Adipose tissue (tissue), 3 donors: ENCODE measurements around the gene GCNT2. TPM values are rescaled to one million over a fixed set of nuclear protein-coding genes. Genes with fewer than 3 reads are reported as not detected.
"Not testable (repeated sequence)": the region's sequence is repeated elsewhere in the genome, so short reads cannot be mapped to it uniquely, and the experiment has no call there.

Source experiments
- H3K27ac ChIP-seq: one replicate; pipeline ENCODE4 v1.5.1; 2013; ENCODE audit warnings: low read depth, low read length
- WGBS, 3 donors: extraction: QIAGEN DNeasy Blood & Tissue Kit; methylation state at CpG; one replicate each; pipeline ENCODE4 v1.1.7; 2013; 5-methylcytosine and 5-hydroxymethylcytosine counted together
- polyA plus RNA-seq, 3 donors: library from polyadenylated mRNA; stranded (reverse); fragments of 200-250 nt; gene quantifications; one replicate each; pipeline ENCODE4 v1.2.3, GENCODE V29; 2013
- donor health status: healthy with polysubstance abuse.
- donor health status: Bipolar disorder and iron deficiency.
- donor health status: healthy.

Gene GCNT2
- polyA plus RNA-seq, 3 donors: 0.34 to 1.9 (median 0.86) TPM

- WGBS, 3 donors: 91 to 93% (median 92%) methylated on average over 7 of the region's 7 CpGs
- no peak overlapping the region for H3K27ac ChIP-seq
Measured at GRCh38 chr6:10588562-10589428, 67.6 kb downstream of the GCNT2 start.

GRCh38 chr6:10589429-10589727, 68.2 kb downstream of the GCNT2 start:
- 57 to 80% (median 69%) methylated on average over 2 of the region's 2 CpGs for WGBS, 3 donors
- H3K27ac ChIP-seq: no peak overlapping the region

- H3K27ac ChIP-seq: no peak overlapping the region
- WGBS, 3 donors: 96 to 99% (median 97%) methylated on average over 3 of the region's 3 CpGs
Measured at GRCh38 chr6:10589983-10590382, 68.8 kb downstream of the GCNT2 start.

GRCh38 chr6:10591422-10592160, 70.4 kb downstream of the GCNT2 start:
- WGBS, 3 donors: 74 to 86% (median 78%) methylated on average over 14 of the region's 14 CpGs
- H3K27ac ChIP-seq: no peak overlapping the region

GRCh38 chr6:10595731-10596664, 74.8 kb downstream of the GCNT2 start:
- WGBS, 3 donors: 77 to 90% (median 77%) methylated on average over 11 of the region's 11 CpGs
- H3K27ac ChIP-seq: no peak overlapping the region

GRCh38 chr6:10597499-10598001, 76.4 kb downstream of the GCNT2 start:
- 87 to 91% (median 87%) methylated on average over 5 of the region's 5 CpGs for WGBS, 3 donors
- no peak overlapping the region for H3K27ac ChIP-seq

GRCh38 chr6:10598084-10598960, 77.2 kb downstream of the GCNT2 start:
- 50 to 62% (median 56%) methylated on average over 11 of the region's 11 CpGs for WGBS, 3 donors

GRCh38 chr6:10599046-10599445, 77.9 kb downstream of the GCNT2 start:
- WGBS, 3 donors: 42 to 94% (median 93%) methylated on average over 7 of the region's 7 CpGs
- H3K27ac ChIP-seq: no peak overlapping the region

More at GRCh38 chr6:10598084-10598960, 77.2 kb downstream of the GCNT2 start:
- no peak overlapping the region for H3K27ac ChIP-seq

GRCh38 chr6:10600681-10601080, 79.5 kb downstream of the GCNT2 start:
- 75 to 88% (median 86%) methylated on average over 5 of the region's 5 CpGs for WGBS, 3 donors
- H3K27ac ChIP-seq: not testable (repeated sequence)

- 69 to 85% (median 75%) methylated on average over 6 of the region's 6 CpGs for WGBS, 3 donors
- H3K27ac ChIP-seq: no peak overlapping the region
Measured at GRCh38 chr6:10603219-10603618, 82.1 kb downstream of the GCNT2 start.

- 88 to 100% (median 92%) methylated on average over 1 of the region's 1 CpG for WGBS, 3 donors
- H3K27ac ChIP-seq: no peak overlapping the region
Measured at GRCh38 chr6:10609038-10609437, 87.9 kb downstream of the GCNT2 start.

GRCh38 chr6:10610289-10610688, 89.1 kb downstream of the GCNT2 start:
- no peak overlapping the region for H3K27ac ChIP-seq
- WGBS, 3 donors: 60 to 83% (median 63%) methylated on average over 1 of the region's 1 CpG

- WGBS, 3 donors: 80 to 92% (median 81%) methylated on average over 8 of the region's 8 CpGs
- no peak overlapping the region for H3K27ac ChIP-seq
Measured at GRCh38 chr6:10612161-10612560, 91.0 kb downstream of the GCNT2 start.

GRCh38 chr6:10613077-10613476, 91.9 kb downstream of the GCNT2 start:
- WGBS, 3 donors: 24 to 57% (median 51%) methylated on average over 3 of the region's 3 CpGs
- no peak overlapping the region for H3K27ac ChIP-seq

GRCh38 chr6:10613723-10614122, 92.6 kb downstream of the GCNT2 start:
- no peak overlapping the region for H3K27ac ChIP-seq

GRCh38 chr6:10615675-10616074, 94.5 kb downstream of the GCNT2 start:
- no peak overlapping the region for H3K27ac ChIP-seq
- 83 to 86% (median 84%) methylated on average over 8 of the region's 8 CpGs for WGBS, 3 donors

More at GRCh38 chr6:10613723-10614122, 92.6 kb downstream of the GCNT2 start:
- 56% methylated on average over 2 of the region's 2 CpGs for WGBS, 3 donors

- not testable (repeated sequence) for H3K27ac ChIP-seq
- 84 to 92% (median 91%) methylated on average over 3 of the region's 3 CpGs for WGBS, 3 donors
Measured at GRCh38 chr6:10616266-10616665, 95.1 kb downstream of the GCNT2 start.
